Measurements from ENCODE around the gene PI16.

- TF ChIP-seq CTCF (conservative IDR thresholded peaks at IDR 0.05; ENCODE audit: low read length) = no peak
- TF ChIP-seq EZH2phosphoT487 (IDR thresholded peaks at IDR 0.05; ENCODE audit: borderline replicate concordance, low read depth, low read length) = no peak
These were observed 29.0 kb downstream of the PI16 start for GRCh38 chr6:36983538-36983937.

Measured in OCI-LY7 (cell line).